ENCODE results near the gene ARHGAP18. TPM values are rescaled to one million over a fixed set of nuclear protein-coding genes. Genes with fewer than 3 reads are reported as not detected.
"Not testable (repeated sequence)": the region's sequence is repeated elsewhere in the genome, so short reads cannot be mapped to it uniquely, and the experiment has no call there.

ARHGAP18 gene
- polyA plus RNA-seq, 1 donor from 2014 or later = 3.5 TPM

GRCh38 chr6:129574605-129575004, 135.4 kb downstream of the ARHGAP18 start:
- not testable (repeated sequence) for H3K4me3 Mint-ChIP-seq, H3K27ac Mint-ChIP-seq, H3K4me1 Mint-ChIP-seq, H3K36me3 Mint-ChIP-seq, H3K27me3 Mint-ChIP-seq
- H3K9me3 Mint-ChIP-seq = peaks cover 0 to 14% (median 4%) of the 10 kb centered on the region in 3 donors

- not testable (repeated sequence) for H3K27ac Mint-ChIP-seq, H3K27me3 Mint-ChIP-seq, H3K36me3 Mint-ChIP-seq, H3K4me3 Mint-ChIP-seq, H3K4me1 Mint-ChIP-seq
- peaks cover 0 to 14% (median 4%) of the 10 kb centered on the region in 3 donors for H3K9me3 Mint-ChIP-seq
Observed at GRCh38 chr6:129570929-129571328, 139.0 kb downstream of the ARHGAP18 start.

GRCh38 chr6:129568015-129568414, 142.0 kb downstream of the ARHGAP18 start:
- Mint-ChIP-seq H3K27me3 (peaks cover 2% of the 10 kb centered on the region), H3K36me3 (peaks cover 9% of the 10 kb centered on the region), H3K27ac (no peak overlapping the region), H3K4me3 (no peak overlapping the region), H3K4me1 (no peaks in the 10 kb centered on the region), H3K9me3 (peaks cover 0 to 11% (median 4%) of the 10 kb centered on the region in 3 donors)

GRCh38 chr6:129567374-129567773, 142.6 kb downstream of the ARHGAP18 start:
- Mint-ChIP-seq H3K9me3 (peaks cover 0 to 11% (median 4%) of the 10 kb centered on the region in 3 donors), H3K4me1 (no peaks in the 10 kb centered on the region), H3K27ac (no peak overlapping the region), H3K4me3 (no peak overlapping the region), H3K36me3 (peaks cover 9% of the 10 kb centered on the region), H3K27me3 (peaks cover 2% of the 10 kb centered on the region)

GRCh38 chr6:129565811-129566210, 144.2 kb downstream of the ARHGAP18 start:
- H3K4me3 Mint-ChIP-seq = no peak overlapping the region
- peaks cover 2% of the 10 kb centered on the region for H3K27me3 Mint-ChIP-seq
- H3K9me3 Mint-ChIP-seq = peaks cover 0 to 4% (median 4%) of the 10 kb centered on the region in 3 donors
- H3K27ac Mint-ChIP-seq = no peak overlapping the region
- H3K4me1 Mint-ChIP-seq = no peaks in the 10 kb centered on the region
- peaks cover 6% of the 10 kb centered on the region for H3K36me3 Mint-ChIP-seq

GRCh38 chr6:129565366-129565765, 144.6 kb downstream of the ARHGAP18 start:
- Mint-ChIP-seq H3K36me3 (peaks cover 3% of the 10 kb centered on the region), H3K27me3 (peaks cover 2% of the 10 kb centered on the region), H3K9me3 (peaks cover 0 to 4% (median under 1%) of the 10 kb centered on the region in 3 donors), H3K4me3 (no peak overlapping the region), H3K27ac (no peak overlapping the region), H3K4me1 (no peaks in the 10 kb centered on the region)

GRCh38 chr6:129558248-129558647, 151.7 kb downstream of the ARHGAP18 start:
- Mint-ChIP-seq H3K4me3 (no peak overlapping the region), H3K36me3 (no peaks in the 10 kb centered on the region), H3K9me3 (peaks cover 0 to 2% (median 2%) of the 10 kb centered on the region in 3 donors)

GRCh38 chr6:129555206-129555832, 154.7 kb downstream of the ARHGAP18 start:
- Mint-ChIP-seq H3K9me3 (peaks cover 0 to 4% (median 2%) of the 10 kb centered on the region in 3 donors), H3K27ac (no peak overlapping the region), H3K36me3 (no peaks in the 10 kb centered on the region), H3K4me1 (no peaks in the 10 kb centered on the region), H3K27me3 (peaks cover 5% of the 10 kb centered on the region), H3K4me3 (no peak overlapping the region)

More at GRCh38 chr6:129558248-129558647, 151.7 kb downstream of the ARHGAP18 start:
- peaks cover 5% of the 10 kb centered on the region for H3K27me3 Mint-ChIP-seq
- H3K4me1 Mint-ChIP-seq = no peaks in the 10 kb centered on the region
- no peak overlapping the region for H3K27ac Mint-ChIP-seq

- Mint-ChIP-seq H3K4me3 (no peak overlapping the region), H3K36me3 (no peaks in the 10 kb centered on the region), H3K27me3 (peaks cover 3% of the 10 kb centered on the region), H3K4me1 (no peaks in the 10 kb centered on the region), H3K9me3 (peaks cover 0 to 4% (median 0%) of the 10 kb centered on the region in 3 donors), H3K27ac (no peak overlapping the region)
Observed at GRCh38 chr6:129552413-129552812, 157.6 kb downstream of the ARHGAP18 start.

GRCh38 chr6:129551486-129551885, 158.5 kb downstream of the ARHGAP18 start:
- Mint-ChIP-seq H3K4me3 (no peak overlapping the region), H3K4me1 (no peaks in the 10 kb centered on the region), H3K27ac (no peak overlapping the region), H3K27me3 (peaks cover 3% of the 10 kb centered on the region), H3K9me3 (peaks cover 0 to 4% (median 0%) of the 10 kb centered on the region in 3 donors), H3K36me3 (no peaks in the 10 kb centered on the region)

GRCh38 chr6:129546702-129547101, 163.3 kb downstream of the ARHGAP18 start:
- no peak overlapping the region for H3K4me3 Mint-ChIP-seq
- H3K36me3 Mint-ChIP-seq = no peaks in the 10 kb centered on the region
- H3K27ac Mint-ChIP-seq = no peak overlapping the region
- H3K4me1 Mint-ChIP-seq = no peaks in the 10 kb centered on the region
- no peaks in the 10 kb centered on the region for H3K9me3 Mint-ChIP-seq
- H3K27me3 Mint-ChIP-seq = peaks cover 3% of the 10 kb centered on the region

GRCh38 chr6:129544892-129545612, 164.9 kb downstream of the ARHGAP18 start:
- Mint-ChIP-seq H3K9me3 (no peaks in the 10 kb centered on the region), H3K4me3 (no peak overlapping the region), H3K36me3 (peaks cover 1% of the 10 kb centered on the region), H3K27ac (no peak overlapping the region), H3K27me3 (peaks cover 3% of the 10 kb centered on the region), H3K4me1 (no peaks in the 10 kb centered on the region)

GRCh38 chr6:129543981-129544380, 166.0 kb downstream of the ARHGAP18 start:
- H3K27ac Mint-ChIP-seq = no peak overlapping the region
- no peaks in the 10 kb centered on the region for H3K4me1 Mint-ChIP-seq
- peaks cover 3% of the 10 kb centered on the region for H3K27me3 Mint-ChIP-seq
- H3K4me3 Mint-ChIP-seq = no peak overlapping the region
- no peaks in the 10 kb centered on the region for H3K9me3 Mint-ChIP-seq
- peaks cover 1% of the 10 kb centered on the region for H3K36me3 Mint-ChIP-seq

- Mint-ChIP-seq H3K27ac (no peak overlapping the region), H3K9me3 (no peaks in the 10 kb centered on the region), H3K4me3 (no peak overlapping the region), H3K4me1 (no peaks in the 10 kb centered on the region), H3K36me3 (peaks cover 1% of the 10 kb centered on the region), H3K27me3 (peaks cover 3% of the 10 kb centered on the region)
Observed at GRCh38 chr6:129542705-129543104, 167.3 kb downstream of the ARHGAP18 start.

- Mint-ChIP-seq H3K27me3 (peaks cover under 1% of the 10 kb centered on the region), H3K36me3 (peaks cover 1% of the 10 kb centered on the region), H3K4me1 (no peaks in the 10 kb centered on the region), H3K4me3 (no peak overlapping the region), H3K9me3 (no peaks in the 10 kb centered on the region), H3K27ac (no peak overlapping the region)
Observed at GRCh38 chr6:129539032-129539431, 170.9 kb downstream of the ARHGAP18 start.

GRCh38 chr6:129536271-129536670, 173.7 kb downstream of the ARHGAP18 start:
- Mint-ChIP-seq H3K27me3 (peaks cover 1% of the 10 kb centered on the region), H3K4me3 (no peak overlapping the region), H3K9me3 (no peaks in the 10 kb centered on the region), H3K36me3 (peaks cover 5% of the 10 kb centered on the region), H3K27ac (no peak overlapping the region), H3K4me1 (no peaks in the 10 kb centered on the region)

Data from IgD-negative memory B cell (primary cell).